Measurements from ENCODE around the gene EXOC2.

GRCh38 chr6:467671-468082, 225.3 kb downstream of the EXOC2 start:
- TF ChIP-seq POLR2AphosphoS5 (IDR thresholded peaks at IDR 0.05; ENCODE audit: borderline replicate concordance, low read depth, low read length) (no peak), EZH2 (IDR thresholded peaks at IDR 0.05) (no peak), FOXP2 (optimal IDR thresholded peaks at IDR 0.05; ENCODE audit: control extremely low read depth, extremely low read length, insufficient read depth) (no peak)

Data from SK-N-MC (cell line).